ENCODE measurements around the gene STK25. TPM values are rescaled to one million over a fixed set of nuclear protein-coding genes. Genes with fewer than 3 reads are reported as not detected.
"Not testable (repeated sequence)": the region's sequence is repeated elsewhere in the genome, so short reads cannot be mapped to it uniquely, and the experiment has no call there.

STK25 gene
- polyA plus RNA-seq, 3 donors, result 200 to 207 (median 205) TPM

GRCh38 chr2:241525818-241526780, 17.7 kb upstream of the STK25 start:
- DNase-seq (ENCODE audit: extremely low read depth in 1 of 11, low read depth in 9 of 11, low spot score in 4 of 11), result not testable (repeated sequence)

- no peak for DNase-seq (ENCODE audit: extremely low read depth in 1 of 11, low read depth in 9 of 11, low spot score in 4 of 11)
Observed at GRCh38 chr2:241522477-241522876, 14.1 kb upstream of the STK25 start.

DNA sequence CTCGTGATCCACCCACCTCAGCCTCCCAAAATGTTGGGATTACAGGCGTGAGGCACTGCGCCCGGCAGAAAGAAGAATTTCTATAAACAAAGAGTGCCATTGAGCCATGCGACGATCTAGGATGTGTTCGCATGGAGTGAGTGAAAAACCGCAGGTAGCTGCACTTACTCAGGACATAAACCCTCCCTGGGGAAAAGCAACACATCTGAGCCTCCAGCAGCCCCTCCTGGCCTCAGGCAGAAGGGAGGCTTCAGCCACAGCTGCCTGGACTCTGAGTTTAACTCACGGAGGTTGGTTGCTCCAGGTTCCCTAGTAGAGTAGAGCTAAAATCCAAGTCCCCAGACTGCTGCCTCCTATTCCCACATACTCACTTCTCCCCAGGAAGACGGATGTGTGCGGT, 11.3 kb upstream of the STK25 start:
- no peak for DNase-seq (ENCODE audit: extremely low read depth in 1 of 11, low read depth in 9 of 11, low spot score in 4 of 11)

- DNase-seq (ENCODE audit: extremely low read depth in 1 of 11, low read depth in 9 of 11, low spot score in 4 of 11), result no peak
Observed at GRCh38 chr2:241517297-241517696, 8.9 kb upstream of the STK25 start.

DNA sequence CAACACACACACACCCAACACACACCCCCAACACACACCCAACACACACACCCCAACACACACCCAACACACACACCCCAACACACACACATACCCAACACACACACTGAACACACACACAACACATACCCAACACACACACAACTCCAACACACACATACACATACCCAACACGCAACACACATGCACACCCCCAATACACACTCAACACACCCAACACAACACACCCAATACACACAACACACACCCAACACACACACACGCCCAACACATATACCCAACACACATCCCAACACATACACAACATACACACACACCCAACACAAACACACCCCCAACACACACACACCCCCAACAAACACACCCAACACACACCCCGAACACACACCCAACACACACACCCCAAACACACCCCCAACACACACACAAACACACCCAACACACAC, 8.2 kb upstream of the STK25 start:
- DNase-seq (ENCODE audit: extremely low read depth in 1 of 11, low read depth in 9 of 11, low spot score in 4 of 11), result no peak

- DNase-seq (ENCODE audit: extremely low read depth in 1 of 11, low read depth in 9 of 11, low spot score in 4 of 11), result no peak
Observed at GRCh38 chr2:241514986-241515737, 6.8 kb upstream of the STK25 start.

- DNase-seq (ENCODE audit: extremely low read depth in 1 of 11, low read depth in 9 of 11, low spot score in 4 of 11), result no peak
Observed at GRCh38 chr2:241514553-241514952, 6.2 kb upstream of the STK25 start.

GRCh38 chr2:241511091-241511741, 2.8 kb upstream of the STK25 start:
- no peak for DNase-seq (ENCODE audit: extremely low read depth in 1 of 11, low read depth in 9 of 11, low spot score in 4 of 11)

GRCh38 chr2:241509155-241509784, 886 bp upstream of the STK25 start:
- peak in 1 of 11 donors; percentile 18 for DNase-seq (ENCODE audit: extremely low read depth in 1 of 11, low read depth in 9 of 11, low spot score in 4 of 11)

- DNase-seq (ENCODE audit: extremely low read depth in 1 of 11, low read depth in 9 of 11, low spot score in 4 of 11), result peak in 6 of 11 donors; percentile 35 to 47 (median 44)
Observed at GRCh38 chr2:241507430-241508239, 749 bp downstream of the STK25 start.

GRCh38 chr2:241506793-241507429, 1.5 kb downstream of the STK25 start:
- no peak for DNase-seq (ENCODE audit: extremely low read depth in 1 of 11, low read depth in 9 of 11, low spot score in 4 of 11)

DNA sequence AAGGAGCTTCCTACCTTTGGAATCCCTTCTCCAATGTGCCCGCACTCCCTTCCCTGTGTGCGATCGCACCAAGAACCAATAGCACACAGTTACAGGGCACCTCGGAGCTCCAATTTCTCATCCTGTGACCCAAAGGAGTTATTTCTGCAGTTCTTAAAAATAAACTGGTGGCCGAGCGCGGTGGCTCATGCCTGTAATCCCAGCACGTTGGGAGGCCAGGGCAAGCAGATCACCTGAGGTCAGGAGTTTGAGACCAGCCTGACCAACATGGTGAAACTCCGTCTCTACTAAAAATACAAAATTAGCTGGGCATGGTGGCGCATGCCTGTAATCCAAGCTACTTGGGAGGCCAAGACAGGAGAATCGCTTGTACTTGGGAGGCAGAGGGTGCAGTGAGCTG, 2.1 kb downstream of the STK25 start:
- not testable (repeated sequence) for DNase-seq (ENCODE audit: extremely low read depth in 1 of 11, low read depth in 9 of 11, low spot score in 4 of 11)

DNA sequence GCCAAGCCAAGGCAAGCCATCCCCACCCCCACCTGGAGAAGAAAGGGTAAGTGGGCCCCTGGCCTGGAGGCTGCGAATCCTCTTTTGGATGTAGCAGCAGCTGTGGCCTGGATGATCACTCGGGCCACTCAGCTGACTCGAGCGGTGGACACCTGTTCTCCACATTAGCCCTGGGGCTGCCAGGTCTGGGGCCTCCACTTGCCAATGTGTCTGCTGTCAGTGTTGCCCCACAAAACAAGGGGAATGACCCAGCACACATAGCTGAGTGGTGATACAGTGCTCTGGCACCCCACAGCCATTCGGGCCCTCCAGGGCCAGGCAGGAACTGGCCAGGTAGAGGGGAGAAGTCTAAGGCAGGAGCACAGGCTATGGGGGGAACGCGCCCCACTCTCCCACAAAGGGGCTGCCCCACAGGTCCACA, 2.6 kb downstream of the STK25 start:
- DNase-seq (ENCODE audit: extremely low read depth in 1 of 11, low read depth in 9 of 11, low spot score in 4 of 11), result no peak

DNA sequence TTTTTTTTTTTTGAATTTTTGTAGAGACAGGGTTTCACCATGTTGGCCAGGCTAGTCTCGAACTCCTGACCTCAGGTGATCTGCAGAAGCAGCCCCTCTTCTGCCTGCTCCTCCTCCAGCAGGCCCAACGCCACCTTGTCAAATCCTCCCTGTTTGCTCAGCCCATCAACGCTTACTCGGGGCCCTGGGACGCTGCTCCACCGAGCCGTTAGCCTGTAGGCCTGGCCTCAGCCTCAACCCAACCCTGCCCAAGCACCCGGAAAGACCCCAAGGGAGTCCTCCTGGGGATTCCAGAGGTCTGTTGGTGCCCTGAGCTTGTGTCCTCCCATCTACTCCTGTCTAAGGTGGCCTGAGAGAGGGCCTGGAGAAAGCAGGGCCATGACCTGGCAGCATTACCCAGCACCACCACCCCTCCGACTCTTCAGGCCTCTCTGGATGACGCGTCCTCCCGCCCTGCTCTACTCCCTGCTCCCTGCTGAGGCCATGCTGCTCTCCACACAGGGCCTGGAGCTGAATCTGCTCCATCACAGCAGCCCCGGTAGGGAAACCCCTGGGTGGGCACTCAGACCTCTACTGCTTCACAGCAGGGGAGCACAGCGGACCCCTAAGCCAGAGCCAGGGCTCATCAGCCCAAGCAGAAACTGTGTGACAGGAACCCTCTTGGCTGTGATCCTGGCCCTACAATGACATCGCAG, 3.2 kb downstream of the STK25 start:
- no peak for DNase-seq (ENCODE audit: extremely low read depth in 1 of 11, low read depth in 9 of 11, low spot score in 4 of 11)

DNA sequence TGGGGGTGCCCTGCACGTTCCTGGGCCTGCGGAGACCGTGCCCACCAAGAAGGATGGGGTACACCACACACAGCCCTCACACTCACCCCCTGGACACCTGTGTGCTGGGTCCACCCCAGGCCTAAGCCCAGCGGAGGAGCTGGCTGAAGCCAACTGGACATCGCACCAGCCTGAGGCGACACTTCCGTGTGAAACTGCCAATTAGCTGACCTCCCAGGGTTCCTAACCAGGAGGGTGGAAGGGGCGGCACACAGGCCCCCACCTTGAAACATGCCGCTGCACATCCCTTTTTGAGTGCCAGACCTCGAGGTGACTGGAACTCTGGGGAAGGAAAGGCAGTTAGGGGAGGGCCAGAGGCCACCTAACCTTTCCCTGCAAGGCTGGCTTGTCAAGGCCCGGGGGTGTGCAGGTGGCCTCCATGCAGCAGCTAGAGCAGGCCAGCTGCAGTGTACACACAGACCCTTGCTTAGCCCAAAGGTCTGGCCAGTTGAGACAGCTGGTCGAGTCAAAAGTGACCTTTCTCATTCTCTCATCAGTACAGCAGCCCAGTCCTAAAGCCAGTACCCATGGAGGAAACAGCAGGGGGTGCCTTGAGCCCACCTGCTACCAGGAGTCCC, 4.5 kb downstream of the STK25 start:
- DNase-seq (ENCODE audit: extremely low read depth in 1 of 11, low read depth in 9 of 11, low spot score in 4 of 11), result no peak

- DNase-seq (ENCODE audit: extremely low read depth in 1 of 11, low read depth in 9 of 11, low spot score in 4 of 11), result no peak
Observed at GRCh38 chr2:241502281-241502680, 6.1 kb downstream of the STK25 start.

- DNase-seq (ENCODE audit: extremely low read depth in 1 of 11, low read depth in 9 of 11, low spot score in 4 of 11), result no peak
Observed at GRCh38 chr2:241501551-241501950, 6.8 kb downstream of the STK25 start.

Measured in renal cortex interstitium (tissue), 11 donors.